ENCODE results near the gene SMIM35.

SMIM35 gene

DNA sequence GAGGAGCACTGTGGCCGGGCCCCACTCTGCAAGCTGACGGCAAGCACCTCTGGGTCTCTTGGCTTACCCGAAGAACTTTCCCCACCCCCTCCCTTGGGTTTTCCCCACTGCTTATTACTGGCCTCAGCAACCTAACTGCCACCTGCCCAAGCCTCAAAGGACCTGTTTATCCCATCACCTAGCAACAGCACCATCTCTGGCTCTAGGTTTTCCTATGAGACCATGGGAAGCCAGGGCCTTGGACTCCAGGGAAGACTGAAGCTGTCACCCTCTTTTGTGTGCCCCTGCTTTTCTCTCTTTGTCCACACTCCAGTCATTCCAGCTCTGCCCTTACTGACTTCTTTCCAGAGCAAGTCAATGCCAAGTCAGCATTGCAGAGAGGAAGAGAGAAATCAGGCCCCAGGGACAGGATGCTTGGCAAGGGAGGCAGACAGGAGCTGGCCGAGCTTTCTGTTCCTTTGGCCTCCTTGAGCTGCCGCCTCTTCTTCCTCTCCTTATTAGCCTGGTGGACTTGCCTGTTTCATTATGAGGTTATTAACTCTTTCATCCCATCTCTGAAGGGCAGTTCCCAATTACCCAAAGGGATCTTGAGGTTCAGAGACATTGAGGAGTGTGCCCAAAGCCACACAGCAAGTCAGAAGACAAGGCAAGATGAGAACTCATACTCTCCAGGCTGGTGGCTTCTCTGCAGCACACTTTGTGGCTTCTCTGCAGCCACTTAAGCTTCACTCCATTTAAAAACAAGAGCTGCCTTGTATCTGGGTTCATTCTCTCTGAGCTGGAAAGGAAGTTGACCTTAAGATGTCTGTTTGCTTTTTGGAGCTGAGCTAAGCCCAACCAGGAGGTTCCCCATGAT is at the start of gene SMIM35:
SMIM35 (minus strand) TSS at position 51 of the 856 bp plus-strand sequence. CDS start 206 bp downstream, outside the sequence.
- DNase-seq, result no peak

DNA sequence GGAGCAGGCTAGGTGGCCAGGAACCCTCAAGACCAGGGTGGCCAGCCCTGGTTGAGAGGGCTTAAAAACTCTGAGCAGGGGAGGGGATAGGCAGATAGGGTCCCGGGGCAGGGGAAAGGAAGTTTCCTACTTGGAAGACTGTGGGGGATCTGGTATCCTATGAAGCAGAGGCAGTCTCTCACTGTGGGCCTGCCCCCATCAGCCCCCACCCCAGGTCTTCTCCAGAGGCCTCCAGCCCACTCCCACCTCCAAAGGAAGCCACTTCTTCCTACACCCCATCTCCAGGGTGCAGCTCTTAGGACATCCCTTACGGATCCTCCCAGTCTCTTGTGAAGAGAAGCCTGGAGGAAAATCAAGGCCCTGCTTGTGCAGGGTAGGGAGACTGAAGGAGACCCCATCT is 49.6 kb upstream of the SMIM35 start:
- no peak for DNase-seq

DNA sequence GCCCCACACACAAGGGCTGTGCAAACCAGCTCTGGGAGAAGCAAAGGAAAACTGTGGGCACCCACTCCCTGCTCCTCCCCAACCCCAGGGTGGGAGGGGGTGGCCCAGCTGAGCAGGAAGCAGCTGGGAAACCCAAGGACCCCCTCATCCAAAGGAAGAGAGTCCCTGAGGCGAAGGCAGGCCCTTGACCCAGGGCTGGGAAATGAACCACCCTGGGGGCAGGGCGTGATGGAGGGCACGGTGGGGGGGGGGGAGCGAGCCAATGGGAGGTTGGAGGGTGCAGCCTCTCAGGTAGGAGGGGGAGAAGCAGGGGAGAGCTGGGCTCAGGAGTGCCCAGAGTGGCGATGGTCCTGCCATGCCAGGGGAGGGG is 49.0 kb upstream of the SMIM35 start:
- no peak for DNase-seq

DNA sequence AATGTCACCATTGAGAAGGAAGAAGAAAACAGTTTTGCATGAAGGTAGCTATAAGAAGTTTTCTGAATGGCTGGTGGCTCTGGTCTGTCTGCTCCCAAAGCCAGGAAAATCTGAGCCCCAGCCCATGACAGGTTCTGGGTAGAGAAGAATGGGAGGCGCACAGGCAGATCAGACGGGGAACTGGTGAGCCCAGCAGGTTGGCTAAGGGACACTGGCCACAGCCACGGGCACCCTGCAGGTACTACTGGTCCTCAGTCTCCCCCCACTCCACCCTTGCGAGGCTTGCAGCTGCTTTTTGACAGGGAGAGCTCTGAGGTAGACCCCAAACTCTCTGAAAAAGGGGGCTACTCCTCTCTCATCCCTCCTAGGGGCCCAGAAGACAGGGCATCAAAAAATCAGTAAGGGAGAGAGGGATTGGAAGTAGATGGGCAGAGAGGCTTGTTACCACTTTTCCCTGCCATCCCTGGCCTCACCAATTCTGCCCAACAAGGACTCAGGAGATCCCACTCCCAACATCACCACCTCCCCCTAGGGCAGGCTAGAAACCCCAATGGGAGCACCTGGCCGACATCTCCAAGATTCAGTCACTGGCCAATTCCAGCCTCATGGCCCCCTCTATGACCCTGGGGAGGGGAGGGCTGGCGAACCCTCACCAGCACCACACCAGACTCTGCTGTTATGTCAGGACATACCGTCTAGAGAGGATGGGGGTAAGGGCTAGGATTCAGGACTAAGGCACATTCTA is 48.5 kb upstream of the SMIM35 start:
- DNase-seq, result no peak

DNA sequence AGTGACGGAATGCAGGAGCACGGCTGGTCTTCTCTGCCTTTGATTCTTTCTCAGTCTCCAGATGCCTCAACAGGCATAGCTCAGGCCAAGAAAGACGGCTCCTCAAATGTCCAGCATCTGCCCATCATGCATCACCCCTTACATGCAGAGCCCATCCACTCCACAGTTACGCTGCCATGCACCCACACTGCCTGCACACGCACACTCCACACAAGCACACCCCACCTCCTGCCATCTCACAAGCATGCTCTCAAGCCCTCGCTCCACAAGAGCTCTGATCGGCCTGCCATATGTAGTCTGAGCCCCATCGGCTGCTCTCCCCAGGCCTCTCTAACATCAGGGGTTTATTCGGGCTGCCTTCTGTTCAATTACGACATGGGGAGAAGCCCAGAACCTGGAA is 47.1 kb upstream of the SMIM35 start:
- no peak for DNase-seq

DNA sequence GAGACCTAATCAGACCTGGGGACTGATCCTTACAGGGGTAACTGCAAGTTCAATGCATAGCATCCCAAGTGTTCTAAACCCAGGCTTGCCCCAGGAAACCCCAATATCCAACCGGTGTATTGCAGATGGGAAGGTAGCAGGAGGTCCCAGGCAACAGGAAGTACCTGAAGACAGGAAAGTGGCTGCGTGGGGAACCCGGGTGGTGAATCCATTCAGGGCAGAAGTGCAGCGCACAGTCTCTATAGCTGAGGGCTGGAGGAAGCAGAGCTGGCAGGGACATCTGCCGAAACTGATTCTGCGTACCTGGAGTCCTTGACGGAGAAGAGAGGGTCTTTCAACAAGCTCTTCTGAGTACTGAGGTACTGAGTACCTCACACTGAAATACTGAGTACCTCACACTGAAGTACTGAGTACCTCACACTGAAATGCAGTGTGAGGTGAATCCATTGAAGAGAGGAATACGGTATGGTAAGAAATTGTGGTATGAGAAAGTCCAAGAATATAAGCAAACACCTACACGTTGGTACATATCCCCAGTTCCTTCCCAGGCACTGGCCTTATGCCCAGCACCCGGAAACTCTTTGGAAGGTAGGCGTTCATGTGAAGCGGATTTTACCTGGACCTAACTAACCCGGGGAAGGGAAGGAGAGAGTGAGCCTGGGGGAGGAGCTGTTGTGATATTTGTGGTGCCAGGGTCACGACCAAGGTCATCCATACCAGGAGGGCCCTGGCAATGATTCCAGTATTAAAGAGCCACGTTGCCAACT is 45.8 kb upstream of the SMIM35 start:
- DNase-seq, result no peak

DNA sequence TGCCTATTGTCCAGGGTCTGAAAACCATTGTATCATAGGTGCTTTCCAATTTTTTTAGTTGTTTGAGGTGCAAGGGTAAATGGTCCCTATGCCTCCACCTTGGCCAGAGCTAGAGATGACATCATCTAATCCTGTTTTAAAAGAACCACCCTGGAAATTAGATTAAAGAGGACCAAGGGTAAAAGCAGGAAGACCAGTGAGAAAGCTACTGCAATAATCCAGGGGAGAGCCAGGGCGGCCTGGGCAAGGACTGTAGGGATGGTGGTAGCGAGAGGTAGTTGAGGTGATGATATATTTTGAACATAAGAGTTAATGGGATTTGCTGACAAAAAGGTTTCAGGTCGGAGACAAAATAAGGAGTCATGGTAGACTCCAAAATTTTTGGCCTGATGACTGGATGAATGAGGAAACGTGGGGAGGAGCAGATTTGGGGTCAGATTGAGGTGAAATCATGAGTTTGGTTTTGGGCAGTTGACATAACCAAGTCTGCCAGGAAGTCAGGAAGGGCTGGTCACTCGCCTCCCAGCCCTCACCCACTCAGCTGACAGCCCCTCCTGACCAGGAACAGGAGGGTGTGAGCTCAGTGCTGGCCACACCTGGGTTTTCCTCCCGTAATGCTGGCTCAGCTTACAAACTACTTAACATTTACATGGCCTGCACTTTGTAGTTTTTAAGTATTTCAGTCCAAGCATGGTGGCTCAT is 42.9 kb upstream of the SMIM35 start:
- DNase-seq, result no peak

DNA sequence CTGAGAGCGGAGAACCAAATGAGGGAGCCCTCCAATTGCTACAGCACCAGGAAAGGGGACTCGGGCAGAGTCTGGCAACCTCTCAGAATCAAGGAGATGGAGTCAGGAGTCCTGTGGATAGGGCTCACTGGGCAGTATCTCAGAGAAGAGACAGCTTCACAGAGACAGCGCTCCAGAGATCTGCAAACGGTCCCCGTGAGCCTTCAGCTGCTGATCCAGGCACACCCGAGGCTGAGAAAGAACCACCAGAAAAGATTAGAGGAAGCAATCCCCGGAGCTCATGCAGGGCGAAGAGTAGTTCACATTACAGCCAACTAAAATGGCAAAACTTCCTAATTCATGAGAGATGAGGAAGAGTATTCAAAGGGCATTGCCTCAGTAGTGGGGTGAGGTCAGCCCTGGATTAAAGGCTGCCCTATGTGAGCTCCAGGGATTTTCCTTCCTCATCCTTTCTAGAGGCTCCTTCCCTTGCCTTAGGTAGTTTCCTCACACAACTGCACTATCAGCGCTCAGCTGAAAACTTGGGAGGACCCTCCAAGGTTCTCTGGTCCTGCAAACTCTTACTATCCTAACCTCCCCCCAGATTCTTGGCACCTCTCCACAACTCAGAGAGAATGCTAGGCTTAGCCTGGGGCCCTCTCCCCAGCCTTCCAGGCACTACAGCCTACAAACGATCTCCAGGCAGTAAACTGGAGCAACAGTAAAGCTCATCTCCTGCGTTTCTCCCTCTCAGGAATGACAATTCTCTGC is 42.1 kb upstream of the SMIM35 start:
- no peak for DNase-seq

DNA sequence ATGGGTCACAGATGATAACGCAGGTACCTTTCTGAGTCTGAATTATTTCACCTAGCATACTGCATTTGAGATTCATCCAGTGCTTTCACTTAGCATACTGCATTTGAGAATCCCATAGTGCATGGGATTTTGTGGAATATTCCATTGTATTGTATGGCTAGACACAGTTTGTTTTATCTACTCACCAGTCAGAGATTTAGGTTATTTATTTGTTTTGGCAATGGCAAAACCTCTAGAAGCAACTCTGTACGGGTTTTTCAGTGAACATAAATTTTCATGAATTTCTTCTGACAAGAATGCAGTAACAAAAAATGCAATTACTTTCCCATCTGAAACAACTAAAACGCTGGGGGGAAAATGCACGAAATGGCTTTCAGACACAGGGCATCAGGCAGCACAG is 41.5 kb upstream of the SMIM35 start:
- no peak for DNase-seq

DNA sequence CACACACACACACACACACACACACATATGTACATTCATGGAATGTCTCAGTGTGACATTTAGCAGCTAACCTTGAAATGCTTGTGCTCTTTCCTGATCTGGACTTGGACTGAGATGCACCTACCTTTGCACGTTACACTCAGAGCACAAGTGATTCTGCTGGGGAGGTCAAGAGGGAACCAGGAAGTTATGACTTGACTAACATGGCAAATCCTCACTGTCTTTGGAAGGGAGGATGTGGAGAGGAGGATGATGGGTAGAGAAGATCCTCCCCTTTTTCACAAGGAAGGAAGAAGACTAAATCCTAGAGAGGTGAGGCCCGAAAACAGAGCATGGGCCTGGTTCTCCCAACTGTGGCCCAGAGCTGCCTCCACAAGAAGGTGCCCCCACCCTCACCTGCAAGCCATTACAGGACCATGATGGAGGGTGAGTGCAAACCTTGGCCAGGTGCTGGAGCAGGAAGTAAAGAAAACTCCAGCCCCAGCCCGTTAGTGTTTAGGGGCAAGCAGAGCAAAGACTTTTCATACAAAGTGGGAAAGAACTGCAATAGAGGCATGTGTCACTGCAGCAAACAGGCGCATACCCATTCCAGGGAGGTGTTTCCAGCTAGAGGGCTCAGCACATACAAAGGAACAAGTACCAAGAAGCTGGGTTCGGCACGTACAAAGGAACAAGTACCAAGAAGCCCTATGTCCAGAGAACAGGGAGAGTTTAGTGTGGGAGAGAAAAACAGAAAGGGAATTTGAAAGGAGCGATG is 39.5 kb upstream of the SMIM35 start:
- DNase-seq, result no peak

DNA sequence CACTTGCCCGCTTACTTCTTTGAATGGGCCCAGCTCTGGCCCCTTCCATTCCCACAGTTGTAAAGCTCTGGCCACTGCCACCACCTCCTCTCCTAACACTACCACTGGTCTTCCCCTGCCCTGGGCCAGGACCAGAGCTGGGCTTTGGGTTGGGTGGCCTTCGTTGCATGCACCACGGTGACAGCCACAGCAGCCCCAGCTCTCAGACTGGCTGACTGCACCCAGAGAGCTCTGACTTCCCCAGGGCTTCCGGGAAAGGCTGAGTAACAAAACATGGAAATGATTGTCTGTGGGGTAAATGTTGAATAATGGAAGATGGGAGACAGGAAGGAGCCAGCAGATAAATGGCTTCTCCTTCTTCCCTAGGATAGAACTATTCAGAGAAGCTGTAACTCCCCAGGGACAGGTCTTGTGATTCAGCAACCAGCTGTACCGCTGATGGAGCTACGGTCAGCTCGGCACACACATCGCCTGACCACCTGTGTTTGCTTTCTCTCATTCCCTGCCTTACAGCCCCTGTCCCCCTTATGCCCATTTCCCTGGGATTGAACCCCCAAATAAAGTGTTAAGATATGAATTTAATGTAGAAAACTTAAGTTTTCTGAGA is 38.3 kb upstream of the SMIM35 start:
- no peak for DNase-seq

DNA sequence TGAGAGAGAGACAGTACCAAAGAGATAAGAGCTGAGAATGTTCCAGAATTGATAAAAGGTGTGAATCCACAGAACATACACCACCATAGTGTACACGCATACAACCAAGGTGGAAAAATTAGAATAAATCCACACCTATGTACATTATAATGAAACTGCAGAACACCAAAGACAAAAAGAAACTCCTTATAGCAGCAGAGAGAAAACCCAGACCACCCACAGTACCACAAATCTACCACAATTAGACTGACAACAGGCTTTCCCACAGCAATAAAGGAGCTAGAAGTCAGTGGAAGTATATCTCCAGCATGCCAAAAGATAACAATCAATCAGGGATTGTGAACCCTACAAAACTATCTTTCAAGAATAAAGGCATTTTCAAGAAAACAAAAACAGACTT is 34.0 kb upstream of the SMIM35 start:
- DNase-seq, result no peak

DNA sequence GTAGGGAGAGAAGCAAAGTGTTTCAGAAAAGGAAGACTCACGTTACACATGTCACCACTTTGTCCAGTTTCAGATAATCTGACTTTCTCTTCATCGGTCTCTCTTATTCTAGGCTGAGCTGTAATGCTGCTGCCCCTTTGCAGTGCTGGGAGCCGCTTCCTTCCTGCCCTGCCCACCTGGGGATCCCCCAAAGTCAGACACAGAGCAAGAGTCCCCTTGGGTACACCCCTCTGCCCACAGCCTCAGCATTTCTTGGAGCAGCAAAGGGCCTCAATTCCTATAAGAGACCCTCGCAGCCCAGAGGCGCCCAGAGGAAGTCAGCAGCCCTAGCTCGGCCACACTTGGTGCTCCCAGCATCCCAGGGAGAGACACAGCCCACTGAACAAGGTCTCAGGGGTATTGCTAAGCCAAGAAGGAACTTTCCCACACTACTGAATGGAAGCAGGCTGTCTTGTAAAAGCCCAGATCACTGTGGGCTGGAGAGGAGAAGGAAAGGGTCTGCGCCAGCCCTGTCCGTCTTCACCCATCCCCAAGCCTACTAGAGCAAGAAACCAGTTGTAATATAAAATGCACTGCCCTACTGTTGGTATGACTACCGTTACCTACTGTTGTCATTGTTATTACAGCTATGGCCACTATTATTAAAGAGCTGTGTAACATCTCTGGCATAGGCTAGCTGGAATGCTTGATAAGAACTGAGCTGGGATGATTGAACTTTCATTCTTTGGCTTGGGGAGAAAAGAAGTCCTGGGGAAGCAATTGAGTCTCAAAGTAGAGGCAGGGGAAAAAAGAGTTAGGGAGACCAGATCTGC is 31.2 kb upstream of the SMIM35 start:
- no peak for DNase-seq

DNA sequence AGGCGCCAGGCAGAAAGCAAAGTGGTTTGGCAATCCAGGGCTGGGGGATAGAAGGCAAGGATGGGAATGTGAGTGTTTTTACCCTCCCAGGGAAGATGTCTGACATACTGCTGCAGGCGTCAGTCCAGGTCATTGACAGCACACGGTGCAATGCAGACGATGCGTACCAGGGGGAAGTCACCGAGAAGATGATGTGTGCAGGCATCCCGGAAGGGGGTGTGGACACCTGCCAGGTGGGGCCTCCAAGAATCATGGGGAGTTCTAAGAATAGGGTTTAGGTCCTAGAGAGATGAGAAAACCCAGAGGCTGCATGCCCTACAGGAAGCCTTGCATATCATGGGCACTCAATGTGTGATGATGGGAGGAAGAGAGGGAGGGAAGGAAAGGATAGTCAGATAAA is 28.3 kb upstream of the SMIM35 start:
- DNase-seq, result no peak

DNA sequence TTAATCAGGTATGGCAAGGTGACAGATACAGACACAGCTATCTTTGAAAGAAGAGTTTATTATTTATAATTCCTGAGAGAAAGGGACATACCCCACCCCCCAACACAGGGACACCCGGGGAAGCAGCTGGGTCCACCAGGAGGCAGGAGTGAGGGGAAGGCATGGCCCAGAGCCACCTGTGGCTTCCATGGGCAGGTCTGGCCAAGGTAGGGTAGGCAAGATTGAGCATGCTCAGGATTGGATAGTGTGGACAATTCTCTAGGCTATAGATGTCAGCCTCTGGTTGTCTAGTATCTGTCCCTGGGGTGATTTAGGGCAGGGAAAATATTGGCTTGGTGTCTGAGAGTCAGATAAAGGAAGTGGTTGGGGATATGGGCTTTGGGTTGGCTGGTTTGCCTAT is 27.5 kb upstream of the SMIM35 start:
- DNase-seq, result no peak

DNA sequence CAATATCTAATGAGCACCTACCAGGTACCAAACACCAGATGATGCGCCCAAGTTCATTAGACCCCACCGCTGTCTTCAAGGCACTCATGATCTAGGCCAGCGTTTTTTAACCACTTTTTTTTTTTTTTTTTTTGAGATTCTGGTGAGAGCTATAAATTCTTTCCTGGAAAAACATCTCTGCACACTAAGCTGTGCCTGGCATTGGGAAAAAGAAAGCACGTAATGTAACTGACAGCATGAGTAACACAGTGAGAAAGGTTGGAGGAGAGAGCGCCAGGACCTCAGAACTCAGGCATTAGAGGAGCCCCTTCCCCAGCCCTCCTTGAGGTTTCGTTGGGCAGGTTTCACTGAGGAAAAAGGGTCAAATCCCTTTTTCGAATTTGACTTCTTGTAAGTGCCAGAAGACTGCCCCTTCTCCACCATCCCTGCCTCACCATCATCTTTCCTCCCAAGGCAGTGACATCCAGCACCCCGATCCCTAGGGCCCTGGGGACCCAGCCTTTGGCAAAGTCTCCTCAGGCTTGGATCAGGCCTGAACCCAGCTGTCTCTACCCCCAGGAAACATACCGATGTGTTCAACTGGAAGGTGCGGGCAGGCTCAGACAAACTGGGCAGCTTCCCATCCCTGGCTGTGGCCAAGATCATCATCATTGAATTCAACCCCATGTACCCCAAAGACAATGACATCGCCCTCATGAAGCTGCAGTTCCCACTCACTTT is 26.1 kb upstream of the SMIM35 start:
- no peak for DNase-seq

DNA sequence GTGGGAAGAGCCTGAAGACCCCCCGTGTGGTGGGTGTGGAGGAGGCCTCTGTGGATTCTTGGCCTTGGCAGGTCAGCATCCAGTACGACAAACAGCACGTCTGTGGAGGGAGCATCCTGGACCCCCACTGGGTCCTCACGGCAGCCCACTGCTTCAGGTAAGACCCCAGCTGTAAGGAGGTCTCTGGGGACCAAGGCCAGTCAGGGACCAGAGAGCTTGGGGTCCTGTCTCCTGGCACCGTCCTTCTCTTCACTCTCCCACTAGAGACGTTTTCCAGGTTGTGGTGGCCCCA is 24.9 kb upstream of the SMIM35 start:
- DNase-seq, result no peak

DNA sequence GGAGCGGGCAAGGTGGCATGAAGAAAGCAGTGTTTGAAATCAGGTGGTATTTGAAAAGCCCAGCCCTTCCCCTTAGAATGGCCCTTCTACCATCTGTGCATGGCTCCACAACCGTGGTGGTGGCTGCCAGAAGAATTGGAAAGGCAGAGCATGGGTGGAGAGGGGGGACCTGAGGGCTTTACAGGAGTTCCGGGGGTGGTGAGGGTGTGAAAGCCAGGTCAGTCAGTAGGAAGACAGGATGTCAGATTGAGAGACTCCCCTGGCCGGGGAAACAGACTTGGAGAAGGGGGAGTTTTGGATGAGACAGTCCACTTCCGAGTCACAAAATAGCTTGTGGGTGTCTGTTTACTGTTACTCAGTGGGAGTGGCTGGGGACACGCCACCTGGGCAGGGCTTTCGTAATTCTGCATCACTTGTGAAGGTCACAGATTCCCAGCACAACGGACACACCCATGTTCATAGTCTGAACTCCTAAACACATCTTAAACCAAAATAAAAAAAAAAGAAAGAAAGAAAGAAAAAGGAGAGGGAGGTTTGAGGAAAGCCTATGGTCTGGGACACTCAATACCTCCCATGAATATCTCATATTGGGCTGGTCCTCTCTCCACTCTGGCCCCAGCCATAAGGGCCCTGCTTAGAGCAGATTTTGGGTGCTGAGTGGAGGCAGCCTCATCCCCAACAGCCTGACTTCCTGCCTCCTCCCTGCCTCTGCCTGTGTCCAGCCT is 24.4 kb upstream of the SMIM35 start:
- DNase-seq, result no peak

DNA sequence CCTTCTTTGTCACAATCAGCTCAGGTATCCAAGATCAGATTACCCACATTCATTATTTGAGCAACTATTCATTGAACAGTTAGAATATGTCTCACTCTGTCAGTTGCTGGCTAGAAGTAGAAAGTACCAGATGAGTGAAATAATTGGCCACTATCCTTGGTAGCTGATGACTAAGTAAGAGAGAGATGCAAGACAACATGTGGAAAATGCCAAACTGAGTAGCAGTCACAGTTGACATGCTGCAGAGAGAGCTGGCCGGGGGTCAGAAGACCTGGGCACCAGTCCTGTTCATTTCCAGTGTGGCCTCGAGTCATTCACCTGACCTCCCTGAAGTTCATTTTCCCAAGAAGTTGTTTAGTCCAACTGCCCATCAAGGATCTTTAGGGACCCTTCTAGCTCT is 22.5 kb upstream of the SMIM35 start:
- DNase-seq, result no peak

Data from activated CD4-positive, alpha-beta T cell treated with anti-CD3 and anti-CD28 coated beads for 4 hours (primary cell).